Suppressor macrophage treated with lipopolysaccharide for 1 hour (primary cell): ENCODE measurements around the gene LYST.

Experiments used
- DNase-seq, 3 donors: peaks; one replicate each; pipeline ENCODE4 v3.0.0-alpha.2; 2020 to 2022

LYST gene

GRCh38 chr1:235703506-235703905 is 163.2 kb downstream of the LYST start:
- no peak for DNase-seq

- DNase-seq = no peak
Measured at GRCh38 chr1:235702412-235702811, 164.3 kb downstream of the LYST start.

GRCh38 chr1:235697508-235697907 is 169.2 kb downstream of the LYST start:
- no peak for DNase-seq

GRCh38 chr1:235689356-235689755 is 177.3 kb downstream of the LYST start:
- DNase-seq = no peak

- DNase-seq = no peak
Measured at GRCh38 chr1:235688096-235688495, 178.6 kb downstream of the LYST start.

- no peak for DNase-seq
Measured at GRCh38 chr1:235683653-235684052, 183.1 kb downstream of the LYST start.

- no peak for DNase-seq
Measured at GRCh38 chr1:235682216-235682615, 184.5 kb downstream of the LYST start.

- DNase-seq = peak in 2 of 3 donors; percentile 16 to 32
Measured at GRCh38 chr1:235679644-235680043, 187.1 kb downstream of the LYST start.

- DNase-seq = no peak
Measured at GRCh38 chr1:235679005-235679404, 187.7 kb downstream of the LYST start.

GRCh38 chr1:235675152-235675890 is 191.4 kb downstream of the LYST start:
- DNase-seq = no peak

- no peak for DNase-seq
Measured at GRCh38 chr1:235673981-235674380, 192.7 kb downstream of the LYST start.

GRCh38 chr1:235671992-235672391 is 194.7 kb downstream of the LYST start:
- no peak for DNase-seq

GRCh38 chr1:235670157-235670776 is 196.4 kb downstream of the LYST start:
- DNase-seq = no peak

GRCh38 chr1:235669277-235669676 is 197.4 kb downstream of the LYST start:
- no peak for DNase-seq

- no peak for DNase-seq
Measured at GRCh38 chr1:235663628-235664027, 203.1 kb downstream of the LYST start.

- DNase-seq = no peak
Measured at GRCh38 chr1:235661568-235661967, 205.1 kb downstream of the LYST start.

- DNase-seq = no peak
Measured at GRCh38 chr1:235659186-235659771, 207.4 kb downstream of the LYST start.

GRCh38 chr1:235657747-235658526 is 208.8 kb downstream of the LYST start:
- DNase-seq = no peak

GRCh38 chr1:235657269-235657668 is 209.4 kb downstream of the LYST start:
- DNase-seq = no peak

GRCh38 chr1:235652364-235652763 is 214.3 kb downstream of the LYST start:
- DNase-seq = no peak

GRCh38 chr1:235651170-235651806 is 215.4 kb downstream of the LYST start:
- no peak for DNase-seq

GRCh38 chr1:235650341-235651169 is 216.2 kb downstream of the LYST start:
- DNase-seq = peak in 2 of 3 donors; percentile 20 to 45
